ENCODE results near the gene SUCLG2. TPM values are rescaled to one million over a fixed set of nuclear protein-coding genes. Genes with fewer than 3 reads are reported as not detected.

Gene SUCLG2
- total RNA-seq, 1 donor from 2014 or later: 20.8 TPM

DNA sequence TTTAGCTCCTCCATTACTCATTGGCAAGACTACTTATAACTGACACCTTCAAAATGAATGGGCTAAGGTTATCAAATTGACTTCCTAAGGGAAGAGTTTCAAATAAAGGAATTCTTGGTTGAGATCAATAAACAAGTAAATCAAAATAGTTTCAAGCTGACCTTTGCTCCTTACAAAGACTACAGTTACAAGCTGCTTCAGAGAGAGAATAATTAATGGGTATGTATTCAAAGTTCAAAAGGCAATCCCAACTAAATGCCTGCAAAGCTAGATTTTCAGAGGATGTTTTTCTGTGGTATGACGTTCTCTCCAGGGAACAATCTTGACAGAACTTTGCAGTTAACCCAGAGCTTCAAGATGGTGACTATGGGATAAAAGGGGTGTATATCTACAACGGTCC, 153.7 kb downstream of the SUCLG2 start:
- no peak overlapping the region for H3K4me2 ChIP-seq (ENCODE audit: low read length)
- H3K36me3 ChIP-seq (ENCODE audit: insufficient read depth, low read length): peaks cover 3% of the 10 kb centered on the region
- H3K27ac Mint-ChIP-seq (ENCODE audit: unreplicated experiment): no peak overlapping the region
- H4K20me1 ChIP-seq (ENCODE audit: insufficient read depth, low read length): no peaks in the 10 kb centered on the region
- no peak overlapping the region for H3K9ac ChIP-seq (ENCODE audit: low read length)
- no peaks in the 10 kb centered on the region for H3K27me3 Mint-ChIP-seq (ENCODE audit: low read depth, unreplicated experiment)
- no peaks in the 10 kb centered on the region for H3K9me3 ChIP-seq (ENCODE audit: insufficient read depth, low read depth, low read length)
- no peak overlapping the region for H3K4me3 ChIP-seq (ENCODE audit: insufficient read depth, low read depth, low read length)
- DNase-seq (ENCODE audit: low read depth) (no peak), FAIRE-seq (no peak)
- H2AFZ ChIP-seq (ENCODE audit: low read depth, low read length): no peak overlapping the region
- H3K4me1 Mint-ChIP-seq (ENCODE audit: low read depth, unreplicated experiment): no peaks in the 10 kb centered on the region
- no peak overlapping the region for H3K27ac ChIP-seq (ENCODE audit: low read depth, low read length)
- H3K27me3 ChIP-seq (ENCODE audit: insufficient read depth, low read length): no peaks in the 10 kb centered on the region
- H3K9me3 Mint-ChIP-seq (ENCODE audit: unreplicated experiment): no peaks in the 10 kb centered on the region
- H3K4me3 Mint-ChIP-seq (ENCODE audit: unreplicated experiment): no peak overlapping the region
- TF ChIP-seq, protein P1, sequence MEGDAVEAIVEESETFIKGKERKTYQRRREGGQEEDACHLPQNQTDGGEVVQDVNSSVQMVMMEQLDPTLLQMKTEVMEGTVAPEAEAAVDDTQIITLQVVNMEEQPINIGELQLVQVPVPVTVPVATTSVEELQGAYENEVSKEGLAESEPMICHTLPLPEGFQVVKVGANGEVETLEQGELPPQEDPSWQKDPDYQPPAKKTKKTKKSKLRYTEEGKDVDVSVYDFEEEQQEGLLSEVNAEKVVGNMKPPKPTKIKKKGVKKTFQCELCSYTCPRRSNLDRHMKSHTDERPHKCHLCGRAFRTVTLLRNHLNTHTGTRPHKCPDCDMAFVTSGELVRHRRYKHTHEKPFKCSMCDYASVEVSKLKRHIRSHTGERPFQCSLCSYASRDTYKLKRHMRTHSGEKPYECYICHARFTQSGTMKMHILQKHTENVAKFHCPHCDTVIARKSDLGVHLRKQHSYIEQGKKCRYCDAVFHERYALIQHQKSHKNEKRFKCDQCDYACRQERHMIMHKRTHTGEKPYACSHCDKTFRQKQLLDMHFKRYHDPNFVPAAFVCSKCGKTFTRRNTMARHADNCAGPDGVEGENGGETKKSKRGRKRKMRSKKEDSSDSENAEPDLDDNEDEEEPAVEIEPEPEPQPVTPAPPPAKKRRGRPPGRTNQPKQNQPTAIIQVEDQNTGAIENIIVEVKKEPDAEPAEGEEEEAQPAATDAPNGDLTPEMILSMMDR (IDR thresholded peaks at IDR 0.05; ENCODE audit: insufficient read depth, low read depth, low read length): no peak
- TF ChIP-seq EZH2 (IDR thresholded peaks at IDR 0.05; ENCODE audit: insufficient read depth, low read length): no peak
- no peaks in the 10 kb centered on the region for H3K79me2 ChIP-seq (ENCODE audit: insufficient read depth, low read length)
- no peaks in the 10 kb centered on the region for H3K4me1 ChIP-seq (ENCODE audit: insufficient read depth, low read length)
- peaks cover 2% of the 10 kb centered on the region for H3K36me3 Mint-ChIP-seq (ENCODE audit: low read depth, unreplicated experiment)

GRCh38 chr3:67497746-67498145, 156.7 kb downstream of the SUCLG2 start:
- FAIRE-seq: no peak
- Mint-ChIP-seq H3K27me3 (ENCODE audit: low read depth, unreplicated experiment) (no peaks in the 10 kb centered on the region), H3K36me3 (ENCODE audit: low read depth, unreplicated experiment) (peaks cover 4% of the 10 kb centered on the region), H3K4me3 (ENCODE audit: unreplicated experiment) (no peak overlapping the region), H3K4me1 (ENCODE audit: low read depth, unreplicated experiment) (no peaks in the 10 kb centered on the region), H3K9me3 (ENCODE audit: unreplicated experiment) (no peaks in the 10 kb centered on the region), H3K27ac (ENCODE audit: unreplicated experiment) (no peak overlapping the region)
- Histone ChIP-seq H3K9me3 (ENCODE audit: insufficient read depth, low read depth, low read length) (no peaks in the 10 kb centered on the region), H3K27ac (ENCODE audit: low read depth, low read length) (no peak overlapping the region), H4K20me1 (ENCODE audit: insufficient read depth, low read length) (no peaks in the 10 kb centered on the region), H3K4me2 (ENCODE audit: low read length) (no peak overlapping the region), H3K27me3 (ENCODE audit: insufficient read depth, low read length) (no peaks in the 10 kb centered on the region), H2AFZ (ENCODE audit: low read depth, low read length) (no peak overlapping the region), H3K79me2 (ENCODE audit: insufficient read depth, low read length) (no peaks in the 10 kb centered on the region), H3K9ac (ENCODE audit: low read length) (no peak overlapping the region), H3K36me3 (ENCODE audit: insufficient read depth, low read length) (no peaks in the 10 kb centered on the region), H3K4me1 (ENCODE audit: insufficient read depth, low read length) (no peaks in the 10 kb centered on the region), H3K4me3 (ENCODE audit: insufficient read depth, low read depth, low read length) (no peak overlapping the region)
- TF ChIP-seq EZH2 (IDR thresholded peaks at IDR 0.05; ENCODE audit: insufficient read depth, low read length): no peak
- TF ChIP-seq, protein P1 (IDR thresholded peaks at IDR 0.05; ENCODE audit: insufficient read depth, low read depth, low read length): no peak
- DNase-seq (ENCODE audit: low read depth): no peak

DNA sequence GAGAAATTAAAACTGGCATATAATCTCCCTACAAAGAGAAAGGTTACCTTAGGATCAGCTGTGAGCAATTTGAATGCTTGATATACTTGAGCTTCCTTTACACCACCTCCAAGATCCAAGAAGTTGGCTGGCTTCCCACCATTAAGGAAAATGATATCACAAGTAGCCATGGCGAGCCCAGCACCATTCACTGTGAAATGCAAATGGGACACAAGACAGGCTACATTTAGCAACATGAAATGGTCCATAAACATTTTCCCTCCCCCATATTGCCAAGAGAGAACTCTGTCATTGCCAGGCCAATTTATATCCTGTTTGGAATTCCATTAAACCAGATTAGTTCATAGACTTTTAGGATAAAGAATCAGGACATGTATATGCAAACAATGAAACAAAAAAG, 158.7 kb downstream of the SUCLG2 start:
- Mint-ChIP-seq H3K27me3 (ENCODE audit: low read depth, unreplicated experiment) (no peaks in the 10 kb centered on the region), H3K4me1 (ENCODE audit: low read depth, unreplicated experiment) (no peaks in the 10 kb centered on the region), H3K36me3 (ENCODE audit: low read depth, unreplicated experiment) (peaks cover 4% of the 10 kb centered on the region), H3K4me3 (ENCODE audit: unreplicated experiment) (no peak overlapping the region), H3K9me3 (ENCODE audit: unreplicated experiment) (no peaks in the 10 kb centered on the region), H3K27ac (ENCODE audit: unreplicated experiment) (no peak overlapping the region)
- H3K27ac ChIP-seq (ENCODE audit: low read depth, low read length): no peak overlapping the region
- no peak overlapping the region for H3K9ac ChIP-seq (ENCODE audit: low read length)
- no peak overlapping the region for H3K4me2 ChIP-seq (ENCODE audit: low read length)
- peaks cover 5% of the 10 kb centered on the region for H3K36me3 ChIP-seq (ENCODE audit: insufficient read depth, low read length)
- H3K27me3 ChIP-seq (ENCODE audit: insufficient read depth, low read length): no peaks in the 10 kb centered on the region
- DNase-seq (ENCODE audit: low read depth) (no peak), FAIRE-seq (no peak)
- no peak overlapping the region for H2AFZ ChIP-seq (ENCODE audit: low read depth, low read length)
- no peak overlapping the region for H3K4me3 ChIP-seq (ENCODE audit: insufficient read depth, low read depth, low read length)
- no peaks in the 10 kb centered on the region for H3K4me1 ChIP-seq (ENCODE audit: insufficient read depth, low read length)
- no peaks in the 10 kb centered on the region for H4K20me1 ChIP-seq (ENCODE audit: insufficient read depth, low read length)
- H3K79me2 ChIP-seq (ENCODE audit: insufficient read depth, low read length): no peaks in the 10 kb centered on the region
- no peaks in the 10 kb centered on the region for H3K9me3 ChIP-seq (ENCODE audit: insufficient read depth, low read depth, low read length)
- TF ChIP-seq, protein P1 (IDR thresholded peaks at IDR 0.05; ENCODE audit: insufficient read depth, low read depth, low read length): no peak
- no peak for TF ChIP-seq EZH2 (IDR thresholded peaks at IDR 0.05; ENCODE audit: insufficient read depth, low read length)
